SJCRH30 (cell line): ENCODE data around the gene PRSS22. TPM values are rescaled to one million over a fixed set of nuclear protein-coding genes. Genes with fewer than 3 reads are reported as not detected.
"Not testable (repeated sequence)": the region's sequence is repeated elsewhere in the genome, so short reads cannot be mapped to it uniquely, and the experiment has no call there.

Source experiments
- DNase-seq, 2 experiments: peaks; one replicate each; pipeline ENCODE4 v3.0.0-alpha.2; 2015 to 2020
- H3K27ac ChIP-seq: fragments of 250-450 bp; sonication (Bioruptor Pico); 2 replicates; pipeline ENCODE4 v1.5.1; 2020; ENCODE audit warnings: mild to moderate bottlenecking, moderate library complexity
- H3K27me3 ChIP-seq: fragments of 250-450 bp; sonication (Bioruptor Pico); 2 replicates; pipeline ENCODE4 v1.5.1; 2020; ENCODE audit warnings: mild to moderate bottlenecking, moderate library complexity
- H3K36me3 ChIP-seq: fragments of 250-450 bp; sonication (Bioruptor Pico); 2 replicates; pipeline ENCODE4 v1.5.1; 2020; ENCODE audit warnings: mild to moderate bottlenecking, moderate library complexity
- H3K4me1 ChIP-seq: fragments of 250-450 bp; sonication (Bioruptor Pico); 2 replicates; pipeline ENCODE4 v1.5.1; 2020; ENCODE audit warnings: mild to moderate bottlenecking, moderate library complexity
- H3K4me3 ChIP-seq: fragments of 250-450 bp; sonication (Bioruptor Pico); 2 replicates; pipeline ENCODE4 v1.5.1; 2020; ENCODE audit warnings: mild to moderate bottlenecking, moderate library complexity
- H3K9me3 ChIP-seq: fragments of 250-450 bp; sonication (Bioruptor Pico); replicated peaks from 2 replicates; pipeline ENCODE4 v1.5.1; 2020; ENCODE audit warnings: mild to moderate bottlenecking, moderate library complexity
- total RNA-seq: library from RNA; depleted of rRNA; stranded (reverse); fragments of >200 nt; shearing (Covaris generic); gene quantifications from 2 replicates; pipeline ENCODE4 v1.2.3, GENCODE V29; 2014; rRNA removed

The PRSS22 gene
- not detected in 2 replicates for total RNA-seq

DNA sequence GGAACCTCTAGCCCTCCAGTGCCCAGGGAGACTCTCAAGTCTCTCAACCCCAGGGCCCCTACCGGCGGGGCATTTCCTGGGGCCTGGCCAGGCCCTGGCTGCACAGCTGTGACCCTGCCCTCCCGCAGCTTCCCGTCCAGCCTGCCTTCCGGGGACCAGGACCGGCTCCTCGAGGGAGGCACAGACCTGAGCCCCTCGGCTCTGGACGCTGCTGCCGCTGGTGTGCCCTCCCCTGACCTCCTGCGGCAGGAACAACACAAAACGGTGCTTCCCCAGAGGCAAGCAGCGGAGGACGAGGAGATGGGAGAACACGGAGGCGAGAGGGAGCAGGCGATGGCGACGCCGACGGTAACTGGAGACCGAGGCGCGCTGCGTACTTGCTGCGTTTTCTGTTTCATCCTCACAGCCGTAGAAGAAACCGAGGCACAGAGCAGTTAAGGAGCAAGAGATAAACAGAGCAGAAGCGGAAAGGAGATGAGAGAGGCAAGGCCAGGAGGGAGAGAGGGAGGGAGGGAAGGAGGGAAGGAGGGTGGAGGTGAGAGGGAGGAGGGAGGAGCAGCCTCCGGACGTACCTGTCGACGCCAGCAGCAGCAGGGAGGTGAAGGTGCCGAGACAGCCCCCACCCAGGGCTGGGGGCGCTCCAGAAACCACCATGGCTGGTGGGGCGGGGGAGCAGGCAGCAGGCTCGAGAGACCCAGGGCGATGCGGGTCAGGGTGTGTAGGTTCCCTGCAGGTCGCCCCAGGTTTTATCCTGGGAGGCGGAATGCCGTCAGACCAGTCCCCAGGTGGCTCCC is at the start of gene PRSS22:
Gene PRSS22, minus strand, starts transcription at position 720 of the 794 bp plus-strand sequence. Its CDS starts 66 bp downstream, at position 654.
- Histone ChIP-seq H3K27ac (no peak within 1 kb of the TSS), H3K36me3 (no peaks in the 10 kb centered on the region), H3K9me3 (peaks cover 6% of the 10 kb centered on the region), H3K4me3 (no peak within 1 kb of the TSS), H3K27me3 (no peaks in the 10 kb centered on the region), H3K4me1 (no peaks in the 10 kb centered on the region)
- DNase-seq: no peak

DNA sequence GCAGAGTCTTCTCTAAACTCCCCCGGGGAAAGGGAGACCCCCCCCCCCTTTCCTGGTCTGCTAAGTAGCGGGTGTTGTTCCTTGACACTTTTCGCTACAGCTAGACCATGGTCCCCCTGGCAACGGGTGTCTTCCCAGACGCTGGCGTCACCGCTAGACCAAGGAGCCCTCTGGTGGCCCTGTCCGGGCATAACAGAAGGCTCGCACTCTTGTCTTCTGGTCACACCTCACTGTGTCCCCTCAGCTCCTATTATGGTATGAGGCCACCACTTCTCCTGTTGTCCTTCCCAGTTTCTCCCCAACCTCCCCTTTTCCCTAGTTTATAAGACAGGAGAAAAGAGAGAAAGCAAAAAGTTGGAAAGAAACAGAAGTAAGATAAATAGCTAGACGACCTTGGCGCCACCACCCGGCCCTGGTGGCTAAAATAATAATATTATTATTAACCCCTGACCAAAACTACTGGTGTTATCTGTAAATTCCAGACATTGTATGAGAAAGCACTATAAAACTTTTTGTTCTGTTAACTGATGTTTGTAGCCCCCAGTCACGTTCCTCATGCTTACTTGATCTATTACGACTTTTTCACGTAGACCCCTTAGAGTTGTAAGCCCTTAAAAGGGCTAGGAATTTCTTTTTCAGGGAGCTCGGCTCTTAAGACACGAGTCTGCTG is 49.2 kb upstream of the PRSS22 start:
- H3K4me1 ChIP-seq, H3K4me3 ChIP-seq, H3K36me3 ChIP-seq, H3K27me3 ChIP-seq, H3K27ac ChIP-seq, H3K9me3 ChIP-seq: not testable (repeated sequence)
- DNase-seq: peak; percentile 52 to 56

DNA sequence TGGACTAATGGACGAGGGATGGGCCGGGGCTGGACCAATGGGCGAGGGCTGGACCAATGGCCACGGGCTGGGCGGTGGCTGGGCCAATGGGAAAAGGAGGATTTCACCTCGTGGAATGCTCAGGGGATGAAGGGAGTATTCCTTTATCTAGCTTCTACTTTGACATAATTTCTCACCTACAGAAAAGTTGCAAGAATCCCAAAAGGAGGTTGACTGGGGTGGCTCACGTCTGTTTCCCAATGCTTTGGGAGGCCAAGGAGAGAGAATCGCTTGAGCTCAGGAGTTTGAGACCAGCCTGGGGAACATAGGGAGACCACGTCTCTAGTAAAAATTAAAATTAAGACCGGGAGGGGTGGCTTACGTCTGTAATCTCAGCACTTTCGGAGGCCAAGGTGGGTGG is 48.0 kb upstream of the PRSS22 start:
- Histone ChIP-seq H3K9me3 (no peaks in the 10 kb centered on the region), H3K4me3 (no peak overlapping the region), H3K27ac (no peak overlapping the region), H3K4me1 (peaks cover 4% of the 10 kb centered on the region; the same call in 1 of the 2 replicates), H3K27me3 (no peaks in the 10 kb centered on the region), H3K36me3 (no peaks in the 10 kb centered on the region)
- DNase-seq: no peak

GRCh38 chr16:2905241-2905987 is 47.4 kb upstream of the PRSS22 start:
- peak; percentile 99 for DNase-seq
- Histone ChIP-seq H3K27ac (peak overlapping the region; percentile 67), H3K36me3 (no peaks in the 10 kb centered on the region), H3K4me1 (peaks cover 4% of the 10 kb centered on the region; the same call in 1 of the 2 replicates), H3K4me3 (peak overlapping the region; percentile 77), H3K27me3 (no peaks in the 10 kb centered on the region), H3K9me3 (no peaks in the 10 kb centered on the region)

DNA sequence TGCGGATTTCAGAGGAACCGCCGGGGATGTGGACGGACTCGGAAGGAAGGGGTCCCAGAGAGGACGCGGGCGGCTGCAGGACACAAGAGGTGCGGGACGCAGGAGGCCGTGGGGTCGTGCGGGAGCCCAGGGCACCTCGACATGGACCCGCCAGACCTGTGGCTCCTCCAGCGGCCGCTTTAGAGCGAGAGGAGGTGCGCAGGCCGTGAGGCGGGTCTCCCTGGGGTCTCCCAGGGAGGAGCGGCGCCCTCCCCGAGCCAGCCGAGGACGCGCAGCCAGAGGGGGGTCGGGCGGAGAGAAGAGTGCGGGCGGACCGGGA is 46.9 kb upstream of the PRSS22 start:
- no peaks in the 10 kb centered on the region for H3K36me3 ChIP-seq

GRCh38 chr16:2904100-2904921 is 46.3 kb upstream of the PRSS22 start:
- H3K4me3 ChIP-seq: peak overlapping the region; percentile 77
- H3K9me3 ChIP-seq: no peaks in the 10 kb centered on the region
- H3K27me3 ChIP-seq: no peaks in the 10 kb centered on the region
- no peaks in the 10 kb centered on the region for H3K36me3 ChIP-seq
- peaks cover 4% of the 10 kb centered on the region; the same call in 1 of the 2 replicates for H3K4me1 ChIP-seq
- H3K27ac ChIP-seq: peak overlapping the region; percentile 67
- DNase-seq: peak; percentile 77 to 86

More for the DNA sequence above, 46.9 kb upstream of the PRSS22 start:
- peaks cover 4% of the 10 kb centered on the region; the same call in 1 of the 2 replicates for H3K4me1 ChIP-seq
- DNase-seq: no peak
- H3K4me3 ChIP-seq: peak overlapping the region; percentile 77
- H3K27me3 ChIP-seq: no peaks in the 10 kb centered on the region
- H3K27ac ChIP-seq: peak overlapping the region; percentile 67
- H3K9me3 ChIP-seq: no peaks in the 10 kb centered on the region

- no peak for DNase-seq
- Histone ChIP-seq H3K27me3 (no peaks in the 10 kb centered on the region), H3K36me3 (no peaks in the 10 kb centered on the region), H3K9me3 (no peaks in the 10 kb centered on the region), H3K27ac (no peak overlapping the region), H3K4me1 (peaks cover 7% of the 10 kb centered on the region), H3K4me3 (no peak overlapping the region)
Observed at GRCh38 chr16:2902337-2903130, 44.6 kb upstream of the PRSS22 start.

GRCh38 chr16:2900526-2901075 is 42.6 kb upstream of the PRSS22 start:
- Histone ChIP-seq H3K27ac (no peak overlapping the region), H3K36me3 (no peaks in the 10 kb centered on the region), H3K9me3 (no peaks in the 10 kb centered on the region), H3K27me3 (no peaks in the 10 kb centered on the region), H3K4me1 (peaks cover 7% of the 10 kb centered on the region; the same call in 1 of the 2 replicates), H3K4me3 (no peak overlapping the region)
- no peak for DNase-seq

DNA sequence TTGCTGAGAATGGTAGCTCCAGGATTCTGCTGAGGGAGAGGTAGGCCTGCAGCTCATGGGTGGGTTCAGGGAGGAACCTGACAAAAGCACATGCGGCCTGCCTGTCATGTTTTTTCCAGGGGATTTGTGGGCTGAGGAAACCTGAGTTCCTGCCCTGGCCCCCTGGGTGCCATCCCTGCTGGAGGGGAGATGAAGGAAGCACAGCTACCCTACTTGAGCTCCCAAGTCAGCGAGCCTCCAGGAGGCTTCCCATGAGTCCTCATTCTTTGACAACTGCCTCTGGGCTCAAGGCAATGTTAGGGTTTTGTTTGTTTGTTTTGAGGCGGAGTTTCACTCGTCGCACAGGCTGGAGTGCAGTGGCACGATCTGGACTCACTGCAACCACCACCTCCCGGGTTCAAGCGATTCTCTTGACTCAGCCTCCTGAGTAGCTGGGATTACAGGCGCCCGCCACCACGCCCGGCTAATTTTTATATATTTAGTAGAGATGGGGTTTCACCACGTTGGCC is 41.6 kb upstream of the PRSS22 start:
- no peak for DNase-seq
- Histone ChIP-seq H3K27ac (no peak overlapping the region), H3K27me3 (no peaks in the 10 kb centered on the region), H3K36me3 (no peaks in the 10 kb centered on the region), H3K9me3 (no peaks in the 10 kb centered on the region), H3K4me3 (no peak overlapping the region), H3K4me1 (peaks cover 7% of the 10 kb centered on the region; the same call in 1 of the 2 replicates)

DNA sequence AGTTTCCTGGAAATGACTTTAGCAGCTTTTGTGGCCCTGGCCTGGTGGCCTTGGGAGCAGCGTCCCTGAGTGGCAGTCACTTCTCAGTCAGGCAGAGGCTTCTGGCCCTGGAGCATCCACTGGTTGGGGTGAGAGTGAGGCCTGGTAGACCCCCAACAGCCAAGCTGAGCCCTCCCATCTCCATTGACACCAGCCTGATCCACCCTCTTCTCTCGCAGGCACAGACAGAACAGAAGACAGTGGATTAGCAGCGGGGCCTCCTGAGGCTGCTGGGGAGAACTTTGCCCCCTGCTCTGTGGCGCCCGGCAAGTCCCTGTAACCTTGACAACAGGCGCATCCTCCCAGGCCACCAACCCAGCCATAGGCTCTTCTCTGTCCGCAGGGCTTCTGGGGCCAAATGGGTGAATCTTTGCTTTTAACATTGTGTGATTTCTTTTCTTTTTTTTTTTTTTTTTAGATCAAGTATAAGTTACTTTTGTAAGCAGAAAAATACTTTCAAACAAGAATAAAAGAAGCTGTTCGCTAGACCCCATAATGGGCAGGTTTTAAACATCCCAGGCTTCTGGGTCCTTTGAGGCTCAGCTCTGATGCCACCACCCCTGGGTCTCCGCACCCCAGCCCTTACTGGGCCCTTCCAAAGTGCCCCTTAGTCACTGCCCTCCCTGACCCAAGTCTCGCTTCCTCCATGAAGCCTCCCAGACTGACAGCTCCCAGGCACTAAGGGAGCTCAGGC is 41.0 kb upstream of the PRSS22 start:
- Histone ChIP-seq H3K27me3 (no peaks in the 10 kb centered on the region), H3K36me3 (no peaks in the 10 kb centered on the region), H3K4me1 (peaks cover 7% of the 10 kb centered on the region; the same call in 1 of the 2 replicates), H3K9me3 (no peaks in the 10 kb centered on the region), H3K27ac (no peak overlapping the region), H3K4me3 (no peak overlapping the region)
- no peak for DNase-seq

DNA sequence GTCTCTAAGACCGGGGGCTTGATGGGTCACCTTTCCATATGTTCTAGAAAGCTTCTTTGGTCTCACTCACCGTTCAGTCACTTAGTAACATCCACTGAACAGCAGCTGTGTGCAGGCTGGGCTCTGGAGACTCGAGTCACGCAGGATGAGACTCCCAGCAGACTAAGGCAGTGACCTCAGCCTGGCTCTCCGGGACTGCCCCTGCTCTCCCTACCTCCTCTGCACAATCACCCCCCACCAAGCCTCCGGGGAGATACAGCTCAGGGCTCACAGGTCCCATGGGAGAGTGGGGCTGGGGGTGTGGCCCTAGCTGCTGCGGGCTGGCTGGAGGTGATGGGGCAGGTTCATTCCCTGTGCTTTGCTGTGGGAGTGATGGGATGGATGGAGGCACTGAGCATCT is 39.1 kb upstream of the PRSS22 start:
- Histone ChIP-seq H3K36me3 (no peaks in the 10 kb centered on the region), H3K27me3 (no peaks in the 10 kb centered on the region), H3K4me3 (no peak overlapping the region), H3K9me3 (no peaks in the 10 kb centered on the region), H3K4me1 (peaks cover 7% of the 10 kb centered on the region; the same call in 1 of the 2 replicates), H3K27ac (no peak overlapping the region)
- peak; percentile 26 to 30 for DNase-seq

DNA sequence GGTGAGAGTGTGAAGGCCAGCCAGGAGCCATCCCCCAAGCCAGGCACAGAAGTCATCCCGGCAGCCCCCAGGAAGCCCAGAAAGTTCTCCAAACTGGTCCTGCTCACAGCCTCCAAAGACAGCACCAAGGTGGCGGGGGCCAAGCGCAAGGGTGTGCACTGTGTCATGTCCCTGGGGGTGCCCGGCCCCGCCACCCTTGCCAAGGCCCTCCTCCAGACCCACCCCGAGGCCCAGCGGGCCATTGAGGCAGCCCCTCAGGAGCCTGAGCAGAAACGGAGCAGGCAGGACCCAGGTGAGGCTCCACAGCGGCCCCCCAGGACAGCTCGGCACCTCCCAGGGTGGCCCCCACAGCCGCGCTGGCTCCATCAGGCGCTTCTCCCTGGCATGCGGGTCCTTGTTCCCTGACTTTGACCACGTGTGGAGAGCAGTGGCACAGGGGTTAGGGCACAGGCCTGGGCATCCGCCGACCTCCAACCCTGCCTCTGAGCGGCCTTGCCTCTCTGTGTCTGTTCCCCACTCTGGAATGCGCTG is 38.6 kb upstream of the PRSS22 start:
- H3K27ac ChIP-seq: no peak overlapping the region
- no peak overlapping the region for H3K4me3 ChIP-seq
- DNase-seq: no peak
- H3K36me3 ChIP-seq: no peaks in the 10 kb centered on the region
- no peaks in the 10 kb centered on the region for H3K27me3 ChIP-seq
- peaks cover 7% of the 10 kb centered on the region; the same call in 1 of the 2 replicates for H3K4me1 ChIP-seq
- H3K9me3 ChIP-seq: no peaks in the 10 kb centered on the region
